Omental fat pad (tissue), 4 donors: ENCODE measurements around the gene FKBP9. TPM values are rescaled to one million over a fixed set of nuclear protein-coding genes. Genes with fewer than 3 reads are reported as not detected.

Source experiments
- ATAC-seq: fragments of 150-250 bp; one replicate; pipeline ENCODE4 v1.9.1; 2016; ENCODE audit warnings: mild to moderate bottlenecking, moderate library complexity; ENCODE audit not compliant: low FRiP score
- DNase-seq: peaks from one replicate; pipeline ENCODE4 v3.0.0-alpha.2; 2019; ENCODE audit warnings: low spot score
- CTCF ChIP-seq, 3 donors: fragments of 450-650 bp; IDR thresholded peaks; one replicate each; pipeline ENCODE4 v1.5.1; 2016 to 2017; ENCODE audit warnings: antibody characterized with exemption in 3 of 3, mild to moderate bottlenecking in 3 of 3, moderate library complexity in 2 of 3
- total RNA-seq, 4 donors: library from RNA; depleted of rRNA; stranded (reverse); fragments of >200 nt; gene quantifications; one replicate each; pipeline ENCODE4 v1.1.0, GENCODE V29; 2016

Gene FKBP9
- total RNA-seq, 4 donors from 2014 or later = 86.0 to 269 (median 91.3) TPM

- ATAC-seq (no peak), DNase-seq (no peak)
- TF ChIP-seq CTCF (IDR thresholded peaks at IDR 0.05) = no peak
These were observed 81.4 kb downstream of the FKBP9 start for GRCh38 chr7:33038639-33039038.

- DNase-seq (no peak), ATAC-seq (no peak)
- TF ChIP-seq CTCF (IDR thresholded peaks at IDR 0.05) = no peak
These were observed 82.1 kb downstream of the FKBP9 start for GRCh38 chr7:33039257-33039902.

GRCh38 chr7:33039903-33040292, 82.7 kb downstream of the FKBP9 start:
- TF ChIP-seq CTCF (IDR thresholded peaks at IDR 0.05) = no peak
- no peak for DNase-seq
- ATAC-seq = no peak

- no peak for TF ChIP-seq CTCF (IDR thresholded peaks at IDR 0.05)
- ATAC-seq (peak; percentile 97), DNase-seq (no peak)
These were observed 83.7 kb downstream of the FKBP9 start for GRCh38 chr7:33040803-33041516.

GRCh38 chr7:33041631-33042428, 84.6 kb downstream of the FKBP9 start:
- no peak for ATAC-seq
- no peak for TF ChIP-seq CTCF (IDR thresholded peaks at IDR 0.05)

GRCh38 chr7:33043501-33044400, 86.5 kb downstream of the FKBP9 start:
- TF ChIP-seq CTCF (IDR thresholded peaks at IDR 0.05) = no peak
- DNase-seq = no peak
- ATAC-seq = no peak

More at GRCh38 chr7:33041631-33042428, 84.6 kb downstream of the FKBP9 start:
- no peak for DNase-seq
